Liver (tissue), 9 donors: ENCODE measurements around the gene GRIP1. TPM values are rescaled to one million over a fixed set of nuclear protein-coding genes. Genes with fewer than 3 reads are reported as not detected.

Source experiments
- DNase-seq: peaks from one replicate; pipeline ENCODE4 v3.0.0-alpha.2; 2017; ENCODE audit warnings: low spot score
- H3K27ac ChIP-seq, 2 donors: one replicate each; pipeline ENCODE4 v1.7.0; 2013; ENCODE audit warnings: inconsistent platforms in 2 of 2, low read length in 2 of 2, control low read depth in 1 of 2, low read depth in 1 of 2, mild to moderate bottlenecking in 1 of 2
- H3K27me3 ChIP-seq, 4 donors: one replicate each; pipeline versions ENCODE4 v1.6.1 to v1.7.0; 2013; ENCODE audit warnings: low read length in 3 of 4, inconsistent platforms in 1 of 4, mild to moderate bottlenecking in 1 of 4, moderate library complexity in 1 of 4; ENCODE audit not compliant: control insufficient read depth in 4 of 4, insufficient read depth in 4 of 4
- H3K36me3 ChIP-seq, 4 donors: one replicate each; pipeline versions ENCODE4 v1.6.1 to v1.7.0; 2013; ENCODE audit warnings: low read length in 3 of 4, mild to moderate bottlenecking in 3 of 4, low read depth in 1 of 4, moderate library complexity in 1 of 4; ENCODE audit not compliant: control insufficient read depth in 4 of 4, insufficient read depth in 3 of 4
- H3K4me1 ChIP-seq, 4 donors: one replicate each; pipeline versions ENCODE4 v1.6.1 to v1.7.0; 2013; ENCODE audit warnings: low read length in 3 of 4, mild to moderate bottlenecking in 3 of 4, moderate library complexity in 1 of 4; ENCODE audit not compliant: control insufficient read depth in 4 of 4, insufficient read depth in 4 of 4
- H3K4me3 ChIP-seq, 3 donors: one replicate each; pipeline versions ENCODE4 v1.6.1 to v1.7.0; 2013; ENCODE audit warnings: low read length in 3 of 3, control low read depth in 1 of 3, low read depth in 1 of 3, mild to moderate bottlenecking in 1 of 3
- H3K9ac ChIP-seq, 2 donors: one replicate each; pipeline ENCODE4 v1.7.0; 2013; ENCODE audit warnings: low read length in 2 of 2, mild to moderate bottlenecking in 2 of 2, moderate library complexity in 2 of 2, control low read depth in 1 of 2, low read depth in 1 of 2
- H3K9me3 ChIP-seq, 4 donors: one replicate each; pipeline versions ENCODE4 v1.6.1 to v1.7.0; 2013; ENCODE audit warnings: low read length in 3 of 4; ENCODE audit not compliant: control insufficient read depth in 4 of 4
- ATF3 ChIP-seq: IDR thresholded peaks from 2 replicates; pipeline ENCODE4 v1.6.1; 2016; ENCODE audit warnings: antibody characterized with exemption
- CTCF ChIP-seq: fragments of 150-350 bp; IDR thresholded peaks from 2 replicates; pipeline ENCODE4 v1.5.1; 2017; ENCODE audit warnings: improper control_type of control experiment, low read depth, low read length; ENCODE audit not compliant: missing input control
- EGR1 ChIP-seq, 2 donors: IDR thresholded peaks; 2 replicates each; pipeline ENCODE4 v1.6.1; 2016 to 2018; ENCODE audit warnings: antibody characterized with exemption in 2 of 2, low read depth in 2 of 2
- FOXA1 ChIP-seq: IDR thresholded peaks from 2 replicates; pipeline ENCODE4 v1.6.1; 2016; ENCODE audit warnings: antibody characterized with exemption
- FOXA2 ChIP-seq: IDR thresholded peaks from 2 replicates; pipeline ENCODE4 v1.6.1; 2016; ENCODE audit warnings: antibody characterized with exemption
- GABPA ChIP-seq, 2 donors: IDR thresholded peaks in 1 of 2; conservative IDR thresholded peaks in 1 of 2; 2 replicates each; pipeline ENCODE4 v1.6.1; 2016; ENCODE audit warnings: antibody characterized with exemption in 2 of 2, mild to moderate bottlenecking in 1 of 2, moderate library complexity in 1 of 2
- HNF4A ChIP-seq, 2 donors: conservative IDR thresholded peaks; 2 replicates each; pipeline ENCODE4 v1.6.1; 2016; ENCODE audit warnings: antibody characterized with exemption in 2 of 2, mild to moderate bottlenecking in 2 of 2
- HNF4G ChIP-seq: IDR thresholded peaks from 2 replicates; pipeline ENCODE4 v1.6.1; 2016; ENCODE audit warnings: antibody characterized with exemption
- JUND ChIP-seq, 2 donors: IDR thresholded peaks; 2 replicates each; pipeline ENCODE4 v1.6.1; 2016; ENCODE audit warnings: antibody characterized with exemption in 2 of 2
- RAD21 ChIP-seq, 2 donors: IDR thresholded peaks; 2 replicates each; pipeline ENCODE4 v1.6.1; 2016; ENCODE audit warnings: antibody characterized with exemption in 2 of 2, mild to moderate bottlenecking in 2 of 2
- REST ChIP-seq: IDR thresholded peaks from 2 replicates; pipeline ENCODE4 v1.6.1; 2016; ENCODE audit warnings: antibody characterized with exemption, mild to moderate bottlenecking
- RXRA ChIP-seq, 2 donors: IDR thresholded peaks; 2 replicates each; pipeline ENCODE4 v1.6.1; 2017 to 2018; ENCODE audit warnings: antibody characterized with exemption in 2 of 2, mild to moderate bottlenecking in 1 of 2
- SP1 ChIP-seq: IDR thresholded peaks from 2 replicates; pipeline ENCODE4 v1.6.1; 2018; ENCODE audit warnings: antibody characterized with exemption, mild to moderate bottlenecking
- TAF1 ChIP-seq: conservative IDR thresholded peaks from 2 replicates; pipeline ENCODE4 v1.6.1; 2016; ENCODE audit warnings: antibody characterized with exemption, mild to moderate bottlenecking
- YY1 ChIP-seq: IDR thresholded peaks from 2 replicates; pipeline ENCODE4 v1.6.1; 2016; ENCODE audit warnings: antibody characterized with exemption, mild to moderate bottlenecking
- ZBTB33 ChIP-seq: IDR thresholded peaks from 2 replicates; pipeline ENCODE4 v1.6.1; 2016; ENCODE audit warnings: antibody characterized with exemption
- WGBS: extraction: QIAGEN DNeasy Blood & Tissue Kit; methylation state at CpG from one replicate; pipeline ENCODE4 v1.1.7; 2013; 5-methylcytosine and 5-hydroxymethylcytosine counted together
- polyA plus RNA-seq, 2 donors: library from polyadenylated mRNA; stranded (reverse) in 1 of 2; unstranded in 1 of 2; fragments of 200-250 nt in 1 of 2; fragments of >200 nt in 1 of 2; fragmentation: Nextera tagmentation in 1 of 2; extraction: Ambion mirVana in 1 of 2; gene quantifications; one replicate each; pipeline versions ENCODE4 v1.2.1 to v1.2.3, GENCODE V29; 2013 to 2015
- total RNA-seq, 2 donors: library from RNA; depleted of rRNA; stranded (reverse); fragments of >200 nt; gene quantifications; one replicate each; pipeline ENCODE4 v1.2.3, GENCODE V29; 2014
- donor health status: healthy.
- donor health status: healthy.
- donor health status: healthy.
- donor health status: healthy.
- donor health status: healthy.

Gene GRIP1
- total and polyA plus RNA-seq, 4 donors = 0.05 to 1.5 (median 0.24) TPM

- Histone ChIP-seq H3K36me3 (peaks cover 0 to 5% (median under 1%) of the 10 kb centered on the region in 4 donors), H3K9me3 (no peaks in the 10 kb centered on the region), H3K27me3 (no peaks in the 10 kb centered on the region), H3K27ac (peak overlapping the region; percentile 80 to 81), H3K9ac (peak overlapping the region; percentile 40 to 90), H3K4me1 (peaks cover 2 to 12% (median 3%) of the 10 kb centered on the region in 4 donors), H3K4me3 (peak overlapping the region; percentile 62 to 97 (median 90))
- no peak for DNase-seq
- 32% methylated on average over 6 of the region's 6 CpGs for WGBS
- TF ChIP-seq ZBTB33 = no peak
- no peak for TF ChIP-seq FOXA2
- TF ChIP-seq YY1 = no peak
- TF ChIP-seq FOXA1 = no peak
- TF ChIP-seq REST = no peak
- no peak for TF ChIP-seq HNF4A (conservative IDR thresholded peaks at IDR 0.05)
- TF ChIP-seq JUND (IDR thresholded peaks at IDR 0.05) = no peak
- no peak for TF ChIP-seq RXRA (IDR thresholded peaks at IDR 0.05)
- no peak for TF ChIP-seq RAD21 (IDR thresholded peaks at IDR 0.05)
- TF ChIP-seq ATF3 = no peak
- TF ChIP-seq HNF4G = no peak
- TF ChIP-seq SP1 = no peak
- TF ChIP-seq EGR1 (IDR thresholded peaks at IDR 0.05; ENCODE audit: low read depth in 2 of 2) = no peak
- TF ChIP-seq CTCF = no peak
- TF ChIP-seq TAF1 = no peak
- no peak for TF ChIP-seq GABPA (IDR thresholded peaks at IDR 0.05 in 1 of 2, conservative IDR thresholded peaks at IDR 0.05 in 1 of 2)
Observed at GRCh38 chr12:66302827-66303169, 376.1 kb downstream of the GRIP1 start.
